GM18907 (cell line): ENCODE data around the gene LILRB2.
"Not testable (repeated sequence)": the region's sequence is repeated elsewhere in the genome, so short reads cannot be mapped to it uniquely, and the experiment has no call there.

Experiments
- ATAC-seq: cut with Tn5 transposase; IDR thresholded peaks from one replicate; pipeline ENCODE4 v1.9.1; 2021; ENCODE audit warnings: mild to moderate bottlenecking, moderate library complexity; ENCODE audit not compliant: unreplicated experiment

Gene LILRB2

GRCh38 chr19:54275951-54276350, 5.0 kb downstream of the LILRB2 start:
- ATAC-seq = no peak

- not testable (repeated sequence) for ATAC-seq
Measured at GRCh38 chr19:54274516-54274915, 6.4 kb downstream of the LILRB2 start.

GRCh38 chr19:54273821-54274220, 7.1 kb downstream of the LILRB2 start:
- no peak for ATAC-seq

- ATAC-seq = not testable (repeated sequence)
Measured at GRCh38 chr19:54272181-54272580, 8.7 kb downstream of the LILRB2 start.

- ATAC-seq = not testable (repeated sequence)
Measured at GRCh38 chr19:54271587-54271986, 9.3 kb downstream of the LILRB2 start.

GRCh38 chr19:54271106-54271505, 9.8 kb downstream of the LILRB2 start:
- no peak for ATAC-seq

- ATAC-seq = no peak
Measured at GRCh38 chr19:54268936-54269335, 12.0 kb downstream of the LILRB2 start.

GRCh38 chr19:54266133-54266532, 14.8 kb downstream of the LILRB2 start:
- no peak for ATAC-seq

- ATAC-seq = no peak
Measured at GRCh38 chr19:54262470-54262869, 18.4 kb downstream of the LILRB2 start.

- ATAC-seq = no peak
Measured at GRCh38 chr19:54262066-54262465, 18.8 kb downstream of the LILRB2 start.

GRCh38 chr19:54257116-54257480, 23.8 kb downstream of the LILRB2 start, which contains the start of gene LILRB5:
Gene LILRB5 (minus strand): TSS chr19:54257273. CDS start chr19:54257193, 80 bp downstream.
- no peak for ATAC-seq

- no peak for ATAC-seq
Measured at GRCh38 chr19:54256250-54257115, 24.4 kb downstream of the LILRB2 start.

- ATAC-seq = no peak
Measured at GRCh38 chr19:54255105-54255775, 25.7 kb downstream of the LILRB2 start.

GRCh38 chr19:54254195-54254906, 26.6 kb downstream of the LILRB2 start:
- ATAC-seq = no peak

- ATAC-seq = no peak
Measured at GRCh38 chr19:54253331-54254194, 27.3 kb downstream of the LILRB2 start.

- ATAC-seq = no peak
Measured at GRCh38 chr19:54252845-54253244, 28.1 kb downstream of the LILRB2 start.

- no peak for ATAC-seq
Measured at GRCh38 chr19:54252243-54252642, 28.7 kb downstream of the LILRB2 start.

GRCh38 chr19:54248016-54248601, 32.8 kb downstream of the LILRB2 start:
- no peak for ATAC-seq

GRCh38 chr19:54247106-54247930, 33.6 kb downstream of the LILRB2 start:
- ATAC-seq = no peak
